ENCODE data around the gene FAM199X. TPM values are rescaled to one million over a fixed set of nuclear protein-coding genes. Genes with fewer than 3 reads are reported as not detected.
"Not testable (repeated sequence)": the region's sequence is repeated elsewhere in the genome, so short reads cannot be mapped to it uniquely, and the experiment has no call there.

FAM199X gene
- total and polyA plus RNA-seq, 7 donors, result 13.8 to 21.0 (median 17.1) TPM

- H3K27ac ChIP-seq, result no peak overlapping the region
- WGBS, 2 donors, result 39 to 65% methylated on average over 1 of the region's 1 CpG
- H3K36me3 ChIP-seq, result peaks cover 0 to 13% (median 2%) of the 10 kb centered on the region in 4 donors
- H3K4me1 ChIP-seq, result no peaks in the 10 kb centered on the region
- intact Hi-C loops (cut with DNase I), result no loop called here
- no peaks in the 10 kb centered on the region for H3K9me3 ChIP-seq
- TF ChIP-seq CTCF (IDR thresholded peaks at IDR 0.05) (no peak), POLR2AphosphoS5 (IDR thresholded peaks at IDR 0.05) (no peak), EP300 (IDR thresholded peaks at IDR 0.05) (no peak)
- H3K27me3 ChIP-seq, result no peaks in the 10 kb centered on the region
- H3K4me3 ChIP-seq, result no peak overlapping the region
- no peak for DNase-seq
Measured at GRCh38 chrX:104195013-104195412, 28.8 kb downstream of the FAM199X start.

- no peak overlapping the region for H3K27ac ChIP-seq
- peaks cover 0 to 11% (median 0%) of the 10 kb centered on the region in 4 donors for H3K36me3 ChIP-seq
- no peaks in the 10 kb centered on the region for H3K4me1 ChIP-seq
- H3K9me3 ChIP-seq, result no peaks in the 10 kb centered on the region
- H3K27me3 ChIP-seq, result no peaks in the 10 kb centered on the region
- DNase-seq, result no peak
- no peak overlapping the region for H3K4me3 ChIP-seq
- 94 to 100% methylated on average over 1 of the region's 1 CpG for WGBS, 2 donors
- intact Hi-C loops (cut with DNase I), result no loop called here
- TF ChIP-seq EP300 (IDR thresholded peaks at IDR 0.05) (no peak), POLR2AphosphoS5 (IDR thresholded peaks at IDR 0.05) (no peak), POLR2A (IDR thresholded peaks at IDR 0.05) (no peak), CTCF (IDR thresholded peaks at IDR 0.05) (peak in 3 of 4 experiments; percentile 19 to 56 (median 21))
Measured at GRCh38 chrX:104195489-104196084, 29.3 kb downstream of the FAM199X start.

GRCh38 chrX:104205548-104205947, 39.3 kb downstream of the FAM199X start:
- Histone ChIP-seq H3K4me3 (no peak overlapping the region), H3K9me3 (no peaks in the 10 kb centered on the region), H3K27me3 (no peaks in the 10 kb centered on the region), H3K36me3 (no peaks in the 10 kb centered on the region), H3K27ac (no peak overlapping the region), H3K4me1 (no peaks in the 10 kb centered on the region)
- TF ChIP-seq EP300 (IDR thresholded peaks at IDR 0.05) (no peak), CTCF (IDR thresholded peaks at IDR 0.05) (no peak), POLR2A (IDR thresholded peaks at IDR 0.05) (no peak), POLR2AphosphoS5 (IDR thresholded peaks at IDR 0.05) (no peak)
- DNase-seq, result no peak
- 95 to 96% methylated on average over 5 of the region's 5 CpGs for WGBS, 2 donors
- intact Hi-C loops (cut with DNase I), result no loop called here

- TF ChIP-seq POLR2AphosphoS5 (IDR thresholded peaks at IDR 0.05) (no peak), CTCF (IDR thresholded peaks at IDR 0.05) (no peak), EP300 (IDR thresholded peaks at IDR 0.05) (no peak), POLR2A (IDR thresholded peaks at IDR 0.05) (no peak)
- intact Hi-C loops (cut with DNase I), result no loop called here
Measured at GRCh38 chrX:104211187-104211586, 44.9 kb downstream of the FAM199X start.

GRCh38 chrX:104230060-104230459, 63.8 kb downstream of the FAM199X start:
- H3K4me3 ChIP-seq; intact Hi-C loops (cut with DNase I); H3K4me1 ChIP-seq; H3K9me3 ChIP-seq; H3K27me3 ChIP-seq; H3K36me3 ChIP-seq; H3K27ac ChIP-seq; DNase-seq: not testable (repeated sequence)
- WGBS, 2 donors, result 93 to 95% methylated on average over 10 of the region's 10 CpGs

More at GRCh38 chrX:104211187-104211586, 44.9 kb downstream of the FAM199X start:
- Histone ChIP-seq H3K4me3 (no peak overlapping the region), H3K4me1 (no peaks in the 10 kb centered on the region), H3K9me3 (no peaks in the 10 kb centered on the region), H3K27me3 (no peaks in the 10 kb centered on the region), H3K36me3 (no peaks in the 10 kb centered on the region), H3K27ac (no peak overlapping the region)
- 32 to 79% methylated on average over 5 of the region's 5 CpGs for WGBS, 2 donors
- no peak for DNase-seq

Other genes with a start within 250 kb of the FAM199X start
- 10 to 100 TPM in 1 of 4 donors, 1 to 10 TPM in 3; 1.1 to 10.5 (median 5.1) TPM for gene TMSB15B, start 203.8 kb upstream of the FAM199X start, total RNA-seq
- 1 to 10 TPM; 2.5 to 7.2 (median 3.9) TPM for gene TMSB15B, start 203.8 kb upstream of the FAM199X start, polyA plus RNA-seq
- not detected for gene H2BW1, start 152.7 kb upstream of the FAM199X start, total RNA-seq
- gene H2BW1, start 152.7 kb upstream of the FAM199X start, polyA plus RNA-seq, result not detected
- not detected for gene H2BW2, start 126.5 kb upstream of the FAM199X start, total RNA-seq
- not detected for gene H2BW2, start 126.5 kb upstream of the FAM199X start, polyA plus RNA-seq
- 1 to 10 TPM; 1.2 to 9.4 (median 5.9) TPM for gene TMSB15C, start 90.2 kb upstream of the FAM199X start, total RNA-seq
- gene TMSB15C, start 90.2 kb upstream of the FAM199X start, polyA plus RNA-seq, result 1 to 10 TPM in 1 of 3 donors, not detected in 2; 1.0 TPM
- gene ZCCHC18, start 53.9 kb upstream of the FAM199X start, total RNA-seq, result 1 to 10 TPM in 3 of 4 donors, under 1 TPM in 1; 0.66 to 2.9 (median 1.7) TPM
- gene ZCCHC18, start 53.9 kb upstream of the FAM199X start, polyA plus RNA-seq, result 1 to 10 TPM in 2 of 3 donors, not detected in 1; 2.7 to 4.2 TPM
- 10 to 100 TPM; 14.7 to 23.5 (median 20.5) TPM for gene SLC25A53, start 9.4 kb upstream of the FAM199X start, total RNA-seq
- 10 to 100 TPM in 1 of 3 donors, 1 to 10 TPM in 2; 8.2 to 10.8 (median 8.3) TPM for gene SLC25A53, start 9.4 kb upstream of the FAM199X start, polyA plus RNA-seq
- not detected for gene ESX1, start 88.5 kb downstream of the FAM199X start, total RNA-seq
- gene ESX1, start 88.5 kb downstream of the FAM199X start, polyA plus RNA-seq, result not detected